ENCODE data around the gene INPP5E.

DNA sequence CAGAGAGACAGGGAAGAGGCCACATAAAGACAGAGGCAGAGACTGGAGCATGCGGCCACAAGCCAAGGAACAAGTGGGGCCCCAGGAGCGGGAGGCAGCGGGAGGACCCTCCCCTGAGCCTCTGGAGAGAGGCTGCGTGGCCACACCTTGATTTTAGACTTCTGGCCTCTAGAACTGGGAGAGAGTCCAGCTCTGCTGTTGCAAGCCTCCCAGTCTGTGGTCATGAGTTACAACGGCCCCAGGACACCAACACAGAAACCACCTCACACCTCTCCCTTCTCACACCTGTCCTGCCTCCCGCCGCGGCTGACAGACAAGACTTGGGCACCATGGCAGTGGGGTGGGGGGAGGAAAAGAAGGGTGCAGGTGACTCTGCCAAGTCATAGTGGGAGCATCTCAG lies 2.2 kb downstream of the INPP5E start:
- TF ChIP-seq, protein P1, sequence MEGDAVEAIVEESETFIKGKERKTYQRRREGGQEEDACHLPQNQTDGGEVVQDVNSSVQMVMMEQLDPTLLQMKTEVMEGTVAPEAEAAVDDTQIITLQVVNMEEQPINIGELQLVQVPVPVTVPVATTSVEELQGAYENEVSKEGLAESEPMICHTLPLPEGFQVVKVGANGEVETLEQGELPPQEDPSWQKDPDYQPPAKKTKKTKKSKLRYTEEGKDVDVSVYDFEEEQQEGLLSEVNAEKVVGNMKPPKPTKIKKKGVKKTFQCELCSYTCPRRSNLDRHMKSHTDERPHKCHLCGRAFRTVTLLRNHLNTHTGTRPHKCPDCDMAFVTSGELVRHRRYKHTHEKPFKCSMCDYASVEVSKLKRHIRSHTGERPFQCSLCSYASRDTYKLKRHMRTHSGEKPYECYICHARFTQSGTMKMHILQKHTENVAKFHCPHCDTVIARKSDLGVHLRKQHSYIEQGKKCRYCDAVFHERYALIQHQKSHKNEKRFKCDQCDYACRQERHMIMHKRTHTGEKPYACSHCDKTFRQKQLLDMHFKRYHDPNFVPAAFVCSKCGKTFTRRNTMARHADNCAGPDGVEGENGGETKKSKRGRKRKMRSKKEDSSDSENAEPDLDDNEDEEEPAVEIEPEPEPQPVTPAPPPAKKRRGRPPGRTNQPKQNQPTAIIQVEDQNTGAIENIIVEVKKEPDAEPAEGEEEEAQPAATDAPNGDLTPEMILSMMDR (IDR thresholded peaks at IDR 0.05 in 8 of 11, conservative IDR thresholded peaks at IDR 0.05 in 3 of 11), result no peak
- TF ChIP-seq POLR2A (IDR thresholded peaks at IDR 0.05), result no peak
